ENCODE results near the gene ZNF512B. TPM values are rescaled to one million over a fixed set of nuclear protein-coding genes. Genes with fewer than 3 reads are reported as not detected.
"Not testable (repeated sequence)": the region's sequence is repeated elsewhere in the genome, so short reads cannot be mapped to it uniquely, and the experiment has no call there.

ZNF512B gene
- total RNA-seq, 1 donor from 2014 or later: 4.5 TPM

- TF ChIP-seq CTCF (IDR thresholded peaks at IDR 0.05; ENCODE audit: insufficient read depth, low read length, severe bottlenecking): peak; percentile 42
- H3K36me3 ChIP-seq (ENCODE audit: control insufficient read depth, insufficient read depth, low read length): peaks cover 38% of the 10 kb centered on the region
- H3K4me3 ChIP-seq (ENCODE audit: low read depth, low read length): no peak overlapping the region
- no peaks in the 10 kb centered on the region for H3K27me3 ChIP-seq (ENCODE audit: control insufficient read depth, insufficient read depth, low read length)
- DNase-seq (ENCODE audit: low read depth) (no peak), FAIRE-seq (no peak)
Measured at GRCh38 chr20:63934271-63935068, 35.3 kb downstream of the ZNF512B start.

- DNase-seq (ENCODE audit: low read depth): no peak
- Histone ChIP-seq H3K36me3 (ENCODE audit: control insufficient read depth, insufficient read depth, low read length) (peaks cover 42% of the 10 kb centered on the region), H3K27me3 (ENCODE audit: control insufficient read depth, insufficient read depth, low read length) (no peaks in the 10 kb centered on the region), H3K4me3 (ENCODE audit: low read depth, low read length) (no peak overlapping the region)
- no peak for FAIRE-seq
- TF ChIP-seq CTCF (IDR thresholded peaks at IDR 0.05; ENCODE audit: insufficient read depth, low read length, severe bottlenecking): no peak
Measured at GRCh38 chr20:63933646-63934045, 36.1 kb downstream of the ZNF512B start.

- FAIRE-seq (no peak), DNase-seq (ENCODE audit: low read depth) (no peak)
- Histone ChIP-seq H3K27me3 (ENCODE audit: control insufficient read depth, insufficient read depth, low read length) (no peaks in the 10 kb centered on the region), H3K4me3 (ENCODE audit: low read depth, low read length) (no peak overlapping the region), H3K36me3 (ENCODE audit: control insufficient read depth, insufficient read depth, low read length) (peaks cover 46% of the 10 kb centered on the region)
- no peak for TF ChIP-seq CTCF (IDR thresholded peaks at IDR 0.05; ENCODE audit: insufficient read depth, low read length, severe bottlenecking)
Measured at GRCh38 chr20:63932606-63933160, 37.0 kb downstream of the ZNF512B start.

DNA sequence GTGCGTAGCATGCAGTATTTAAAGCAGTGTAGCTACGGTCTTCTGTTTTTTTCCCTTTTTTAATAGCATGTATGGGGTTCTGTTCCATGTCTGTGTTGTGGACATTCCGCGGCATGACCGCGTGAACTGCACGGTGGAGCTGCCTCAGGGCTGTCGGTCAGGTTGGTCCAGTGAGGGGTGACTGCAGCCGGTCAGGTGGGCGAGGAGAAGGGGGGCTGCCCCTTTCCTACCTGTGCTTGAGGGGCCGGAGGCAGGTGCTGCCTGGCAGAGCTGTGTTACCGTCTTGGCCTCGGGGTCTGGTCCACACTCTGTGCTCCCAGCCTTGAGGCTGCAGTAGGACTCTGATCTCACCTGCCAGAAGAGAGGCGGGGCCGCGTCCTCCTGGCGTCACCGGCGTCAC, 38.0 kb downstream of the ZNF512B start:
- DNase-seq (ENCODE audit: low read depth) (no peak), FAIRE-seq (no peak)
- TF ChIP-seq CTCF (IDR thresholded peaks at IDR 0.05; ENCODE audit: insufficient read depth, low read length, severe bottlenecking): no peak
- H3K27me3 ChIP-seq (ENCODE audit: control insufficient read depth, insufficient read depth, low read length): no peaks in the 10 kb centered on the region
- no peak overlapping the region for H3K4me3 ChIP-seq (ENCODE audit: low read depth, low read length)
- H3K36me3 ChIP-seq (ENCODE audit: control insufficient read depth, insufficient read depth, low read length): peaks cover 46% of the 10 kb centered on the region

- H3K36me3 ChIP-seq (ENCODE audit: control insufficient read depth, insufficient read depth, low read length): peaks cover 47% of the 10 kb centered on the region
- TF ChIP-seq CTCF (IDR thresholded peaks at IDR 0.05; ENCODE audit: insufficient read depth, low read length, severe bottlenecking): no peak
- no peaks in the 10 kb centered on the region for H3K27me3 ChIP-seq (ENCODE audit: control insufficient read depth, insufficient read depth, low read length)
- FAIRE-seq: no peak
- no peak for DNase-seq (ENCODE audit: low read depth)
- no peak overlapping the region for H3K4me3 ChIP-seq (ENCODE audit: low read depth, low read length)
Measured at GRCh38 chr20:63930971-63931553, 38.7 kb downstream of the ZNF512B start.

DNA sequence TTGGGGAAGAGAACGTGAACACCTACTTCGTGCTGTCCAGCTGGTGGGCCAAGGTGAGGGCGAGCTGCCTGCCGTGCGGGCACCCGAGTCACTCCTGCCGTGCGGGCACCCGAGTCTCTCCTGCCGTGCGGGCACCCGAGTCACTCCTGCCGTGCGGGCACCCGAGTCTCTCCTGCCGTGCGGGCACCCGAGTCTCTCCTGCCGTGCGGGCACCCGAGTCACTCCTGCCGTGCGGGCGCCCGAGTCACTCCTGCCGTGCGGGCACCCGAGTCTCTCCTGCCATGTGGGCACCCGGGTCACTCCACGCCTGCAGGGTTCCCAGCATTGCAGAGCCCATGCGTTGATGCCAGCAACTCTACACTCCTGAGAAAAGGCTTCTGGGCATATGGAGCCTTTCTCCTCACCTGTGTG, 40.3 kb downstream of the ZNF512B start:
- not testable (repeated sequence) for DNase-seq (ENCODE audit: low read depth); FAIRE-seq; H3K4me3 ChIP-seq (ENCODE audit: low read depth, low read length); H3K27me3 ChIP-seq (ENCODE audit: control insufficient read depth, insufficient read depth, low read length)
- peaks cover 40% of the 10 kb centered on the region for H3K36me3 ChIP-seq (ENCODE audit: control insufficient read depth, insufficient read depth, low read length)

Data from bronchial epithelial cell (primary cell).